Upper lobe of right lung (tissue), 1 donor: Measurements from ENCODE around the gene HIGD1B. TPM values are rescaled to one million over a fixed set of nuclear protein-coding genes. Genes with fewer than 3 reads are reported as not detected.

Experiments used
- ATAC-seq: fragments of 200-7000 bp; cut with Tn5 transposase; one replicate; pipeline ENCODE4 v1.9.1; 2020; ENCODE audit warnings: mild to moderate bottlenecking, moderate library complexity
- DNase-seq: peaks from one replicate; pipeline ENCODE4 v3.0.0-alpha.2; 2020
- H3K27ac ChIP-seq: fragments of 200-600 bp; one replicate; pipeline ENCODE4 v1.8.0; 2022
- H3K27me3 ChIP-seq: fragments of 200-600 bp; one replicate; pipeline ENCODE4 v1.8.0; 2022; ENCODE audit warnings: mild to moderate bottlenecking
- H3K36me3 ChIP-seq: fragments of 200-600 bp; one replicate; pipeline ENCODE4 v1.8.0; 2022
- H3K4me1 ChIP-seq: fragments of 200-600 bp; one replicate; pipeline ENCODE4 v1.8.0; 2022
- H3K4me3 ChIP-seq: fragments of 200-600 bp; one replicate; pipeline ENCODE4 v1.8.0; 2022; ENCODE audit warnings: mild to moderate bottlenecking
- H3K9me3 ChIP-seq: fragments of 200-600 bp; one replicate; pipeline ENCODE4 v1.8.0; 2022
- intact Hi-C: fragments of 100-400 bp; cut with DNase I; formaldehyde crosslinking; loops from one replicate; pipeline ENCODE4 v1.11.0; 2022
- total RNA-seq: library from RNA; stranded (reverse); fragmentation: NEBNext Ultra II Directional; extraction: Animal tissue kit (Norgen Biotek cat#: 25700); gene quantifications from one replicate; pipeline ENCODE4 v1.2.1, GENCODE V29; 2021
- TF ChIP-seq, protein P1 (sequence below): fragments of 200-600 bp; IDR thresholded peaks from one replicate; pipeline ENCODE4 v1.8.0; 2022; ENCODE audit warnings: antibody characterized with exemption
- donor health status: DM: no; HTN: yes; CAD: no; lungs with severe emphysema.

Gene HIGD1B
- total RNA-seq, 1 donor from 2014 or later: 36.4 TPM

GRCh38 chr17:44889003-44889402 lies 41.3 kb downstream of the HIGD1B start:
- Histone ChIP-seq H3K27ac (no peak overlapping the region), H3K27me3 (no peaks in the 10 kb centered on the region), H3K4me1 (peaks cover 7% of the 10 kb centered on the region), H3K4me3 (no peak overlapping the region), H3K36me3 (peaks cover 61% of the 10 kb centered on the region), H3K9me3 (no peaks in the 10 kb centered on the region)
- no peak for ATAC-seq
- no peak for DNase-seq
- intact Hi-C loops: no loop called here
- TF ChIP-seq, protein P1, sequence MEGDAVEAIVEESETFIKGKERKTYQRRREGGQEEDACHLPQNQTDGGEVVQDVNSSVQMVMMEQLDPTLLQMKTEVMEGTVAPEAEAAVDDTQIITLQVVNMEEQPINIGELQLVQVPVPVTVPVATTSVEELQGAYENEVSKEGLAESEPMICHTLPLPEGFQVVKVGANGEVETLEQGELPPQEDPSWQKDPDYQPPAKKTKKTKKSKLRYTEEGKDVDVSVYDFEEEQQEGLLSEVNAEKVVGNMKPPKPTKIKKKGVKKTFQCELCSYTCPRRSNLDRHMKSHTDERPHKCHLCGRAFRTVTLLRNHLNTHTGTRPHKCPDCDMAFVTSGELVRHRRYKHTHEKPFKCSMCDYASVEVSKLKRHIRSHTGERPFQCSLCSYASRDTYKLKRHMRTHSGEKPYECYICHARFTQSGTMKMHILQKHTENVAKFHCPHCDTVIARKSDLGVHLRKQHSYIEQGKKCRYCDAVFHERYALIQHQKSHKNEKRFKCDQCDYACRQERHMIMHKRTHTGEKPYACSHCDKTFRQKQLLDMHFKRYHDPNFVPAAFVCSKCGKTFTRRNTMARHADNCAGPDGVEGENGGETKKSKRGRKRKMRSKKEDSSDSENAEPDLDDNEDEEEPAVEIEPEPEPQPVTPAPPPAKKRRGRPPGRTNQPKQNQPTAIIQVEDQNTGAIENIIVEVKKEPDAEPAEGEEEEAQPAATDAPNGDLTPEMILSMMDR: no peak

DNA sequence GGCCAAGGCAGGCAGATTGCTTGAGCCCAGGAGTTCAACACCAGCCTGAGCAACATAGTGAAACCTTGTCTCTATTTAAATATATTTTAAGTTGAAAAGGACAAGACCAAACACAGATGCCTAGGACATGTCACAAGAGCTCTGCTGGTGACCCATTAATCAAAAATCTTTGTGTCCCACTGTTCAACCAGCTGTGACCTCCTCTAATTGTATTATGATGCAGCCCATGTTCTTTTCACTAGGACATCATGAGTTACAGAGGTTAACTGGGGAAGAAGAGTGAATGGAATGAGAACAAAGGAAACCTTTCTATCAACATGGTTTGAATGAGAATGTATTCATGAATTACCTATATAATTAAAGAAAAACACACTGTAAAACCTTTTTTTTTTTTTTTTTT lies 44.6 kb downstream of the HIGD1B start:
- intact Hi-C loops: no loop called here
- TF ChIP-seq, protein P1: no peak
- peaks cover 51% of the 10 kb centered on the region for H3K36me3 ChIP-seq

GRCh38 chr17:44894642-44895041 lies 47.0 kb downstream of the HIGD1B start:
- H3K4me3 ChIP-seq: no peak overlapping the region
- H3K9me3 ChIP-seq: no peaks in the 10 kb centered on the region
- DNase-seq (no peak), ATAC-seq (no peak)
- H3K4me1 ChIP-seq: peaks cover 15% of the 10 kb centered on the region
- TF ChIP-seq, protein P1: no peak
- no peaks in the 10 kb centered on the region for H3K27me3 ChIP-seq
- intact Hi-C loops: no loop called here
- no peak overlapping the region for H3K27ac ChIP-seq
- peaks cover 51% of the 10 kb centered on the region for H3K36me3 ChIP-seq

More for the DNA sequence above, 44.6 kb downstream of the HIGD1B start:
- Histone ChIP-seq H3K27ac (no peak overlapping the region), H3K27me3 (no peaks in the 10 kb centered on the region), H3K4me3 (no peak overlapping the region), H3K4me1 (peaks cover 6% of the 10 kb centered on the region), H3K9me3 (no peaks in the 10 kb centered on the region)
- no peak for ATAC-seq
- no peak for DNase-seq

DNA sequence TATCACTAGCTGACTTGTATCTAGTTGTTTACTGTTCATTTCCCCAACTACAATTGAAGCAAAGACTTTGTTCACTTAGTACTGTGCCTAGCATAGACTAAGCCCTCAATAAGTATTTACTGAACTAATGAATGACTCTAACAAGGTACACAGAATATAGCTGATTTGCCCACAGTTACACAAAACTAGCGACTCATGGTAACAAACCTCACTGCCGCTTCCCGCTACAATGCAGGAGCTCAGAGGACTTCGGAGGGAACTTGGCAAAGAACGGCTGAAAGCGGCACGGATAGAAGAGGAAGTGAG lies 51.0 kb downstream of the HIGD1B start:
- intact Hi-C loops: no loop called here
- H3K36me3 ChIP-seq: peaks cover 19% of the 10 kb centered on the region
- DNase-seq (no peak), ATAC-seq (no peak)
- H3K27ac ChIP-seq: peak overlapping the region; percentile 99
- H3K4me3 ChIP-seq: peak overlapping the region; percentile 90
- H3K9me3 ChIP-seq: no peaks in the 10 kb centered on the region
- peaks cover 29% of the 10 kb centered on the region for H3K4me1 ChIP-seq
- TF ChIP-seq, protein P1: no peak
- H3K27me3 ChIP-seq: no peaks in the 10 kb centered on the region

- Histone ChIP-seq H3K9me3 (no peaks in the 10 kb centered on the region), H3K4me3 (peak within 1 kb of the TSS; percentile 90), H3K36me3 (peaks cover 14% of the 10 kb centered on the region), H3K27ac (peak within 1 kb of the TSS; percentile 99), H3K27me3 (no peaks in the 10 kb centered on the region), H3K4me1 (peaks cover 29% of the 10 kb centered on the region)
- DNase-seq (peak; percentile 96), ATAC-seq (peak; percentile 96)
- TF ChIP-seq, protein P1: no peak
- intact Hi-C loops: no loop called here
Measured at GRCh38 chr17:44899074-44899782, 51.5 kb downstream of the HIGD1B start, which contains the start of gene EFTUD2. TSS of gene EFTUD2 (minus strand) at chr17:44899445. CDS start at chr17:44894521, 4,924 bp downstream.

Other genes with a start within 250 kb of the HIGD1B start
- gene MEIOC, start 191.4 kb upstream of the HIGD1B start, total RNA-seq: not detected
- 18.8 TPM for gene CCDC43, start 158.1 kb upstream of the HIGD1B start, total RNA-seq
- gene DBF4B, start 139.2 kb upstream of the HIGD1B start, total RNA-seq: 4.5 TPM
- 0.43 TPM for gene ADAM11, start 88.9 kb upstream of the HIGD1B start, total RNA-seq
- 22.8 TPM for gene GJC1, start 17.6 kb upstream of the HIGD1B start, total RNA-seq
- gene EFTUD2, start 51.6 kb downstream of the HIGD1B start, total RNA-seq: 74.4 TPM
- gene GFAP, start 67.6 kb downstream of the HIGD1B start, total RNA-seq: not detected
- gene KIF18B, start 99.9 kb downstream of the HIGD1B start, total RNA-seq: 0.32 TPM
- gene C1QL1, start 120.4 kb downstream of the HIGD1B start, total RNA-seq: 0.52 TPM
- 21.8 TPM for gene DCAKD, start 203.7 kb downstream of the HIGD1B start, total RNA-seq
- 107 TPM for gene NMT1, start 213.4 kb downstream of the HIGD1B start, total RNA-seq